Osteocyte (in vitro differentiated cells): ENCODE results near the gene CAB39L. TPM values are rescaled to one million over a fixed set of nuclear protein-coding genes. Genes with fewer than 3 reads are reported as not detected.

Experiments
- DNase-seq: peaks from one replicate; pipeline ENCODE4 v3.0.0; 2021; ENCODE audit warnings: mixed read lengths; ENCODE audit not compliant: unreplicated experiment; ENCODE audit errors: extremely low spot score
- H3K27ac Mint-ChIP-seq: one replicate; pipeline ENCODE4 v1.8.0; 2021; ENCODE audit warnings: mild to moderate bottlenecking, mixed read lengths; ENCODE audit not compliant: unreplicated experiment
- H3K27me3 Mint-ChIP-seq: one replicate; pipeline ENCODE4 v1.8.0; 2021; ENCODE audit warnings: mixed read lengths; ENCODE audit not compliant: unreplicated experiment
- H3K36me3 Mint-ChIP-seq: one replicate; pipeline ENCODE4 v1.8.0; 2021; ENCODE audit warnings: mixed read lengths; ENCODE audit not compliant: unreplicated experiment
- H3K4me1 Mint-ChIP-seq: one replicate; pipeline ENCODE4 v1.8.0; 2021; ENCODE audit warnings: mixed read lengths; ENCODE audit not compliant: unreplicated experiment
- H3K4me3 Mint-ChIP-seq: one replicate; pipeline ENCODE4 v1.8.0; 2021; ENCODE audit warnings: mild to moderate bottlenecking, moderate library complexity, mixed read lengths; ENCODE audit not compliant: unreplicated experiment
- H3K9me3 Mint-ChIP-seq: one replicate; pipeline ENCODE4 v1.8.0; 2021; ENCODE audit warnings: mixed read lengths; ENCODE audit not compliant: unreplicated experiment
- CTCF ChIP-seq: fragments of 200-600 bp; sonication (generic); IDR thresholded peaks from 2 replicates; pipeline ENCODE4 v1.5.0; 2021; ENCODE audit warnings: antibody characterized with exemption, mild to moderate bottlenecking, moderate library complexity
- long read RNA-seq: library from polyadenylated mRNA; unstranded; transcript quantifications from one replicate; pipeline ENCODE4 v2.0.0, GENCODE V29; 2021
- total RNA-seq: library from RNA; stranded (reverse); gene quantifications from 2 replicates; pipeline ENCODE4 v1.2.1, GENCODE V29; 2021

The CAB39L gene
- 7.4 and 8.3 TPM in 2 replicates for total RNA-seq
- long read RNA-seq, transcript CAB39L-205 (11 exons, 2,416 nt) = major isoform, 26 of 43 reads
- long read RNA-seq, partial matches to known transcripts = 4 of 43 reads
- long read RNA-seq, other reads (novel, unspliced or antisense) = 13 of 43 reads

GRCh38 chr13:49443704-49444523, at the start of gene CAB39L, which contains the start of gene SETDB2:
TSS of gene CAB39L (minus strand) at chr13:49444064. CDS start at chr13:49382910, 61,154 bp downstream.
TSS of gene SETDB2 (plus strand) at chr13:49444274. CDS start at chr13:49451894, 7,620 bp downstream.
- Mint-ChIP-seq H3K27ac (peak within 1 kb of the TSS; percentile 99), H3K9me3 (no peaks in the 10 kb centered on the region), H3K4me1 (peaks cover 37% of the 10 kb centered on the region), H3K27me3 (no peaks in the 10 kb centered on the region), H3K36me3 (peaks cover 2% of the 10 kb centered on the region), H3K4me3 (peak within 1 kb of the TSS; percentile 90)
- peak; percentile 49 for TF ChIP-seq CTCF
- DNase-seq = peak; percentile 99

GRCh38 chr13:49488563-49488962, 44.7 kb upstream of the CAB39L start:
- no peaks in the 10 kb centered on the region for H3K27me3 Mint-ChIP-seq
- H3K4me1 Mint-ChIP-seq = no peaks in the 10 kb centered on the region
- no peak overlapping the region for H3K4me3 Mint-ChIP-seq
- no peak for DNase-seq
- H3K36me3 Mint-ChIP-seq = peaks cover 16% of the 10 kb centered on the region
- no peak overlapping the region for H3K27ac Mint-ChIP-seq
- H3K9me3 Mint-ChIP-seq = no peaks in the 10 kb centered on the region
- no peak for TF ChIP-seq CTCF

GRCh38 chr13:49481788-49482187, 37.9 kb upstream of the CAB39L start:
- Mint-ChIP-seq H3K4me1 (no peaks in the 10 kb centered on the region), H3K27me3 (no peaks in the 10 kb centered on the region), H3K27ac (no peak overlapping the region), H3K9me3 (no peaks in the 10 kb centered on the region), H3K36me3 (peaks cover 29% of the 10 kb centered on the region), H3K4me3 (no peak overlapping the region)
- no peak for TF ChIP-seq CTCF
- DNase-seq = no peak

GRCh38 chr13:49476529-49476928, 32.7 kb upstream of the CAB39L start:
- Mint-ChIP-seq H3K27ac (no peak overlapping the region), H3K4me1 (no peaks in the 10 kb centered on the region), H3K27me3 (no peaks in the 10 kb centered on the region), H3K9me3 (no peaks in the 10 kb centered on the region), H3K4me3 (no peak overlapping the region), H3K36me3 (peaks cover 28% of the 10 kb centered on the region)
- no peak for TF ChIP-seq CTCF
- DNase-seq = no peak

- H3K9me3 Mint-ChIP-seq = no peaks in the 10 kb centered on the region
- no peak for DNase-seq
- TF ChIP-seq CTCF = no peak
- no peak overlapping the region for H3K27ac Mint-ChIP-seq
- H3K36me3 Mint-ChIP-seq = peaks cover 35% of the 10 kb centered on the region
- no peaks in the 10 kb centered on the region for H3K4me1 Mint-ChIP-seq
- no peak overlapping the region for H3K4me3 Mint-ChIP-seq
- H3K27me3 Mint-ChIP-seq = no peaks in the 10 kb centered on the region
Observed at GRCh38 chr13:49472186-49472585, 28.3 kb upstream of the CAB39L start.
